ENCODE measurements around the gene GATB.
"Not testable (repeated sequence)": the region's sequence is repeated elsewhere in the genome, so short reads cannot be mapped to it uniquely, and the experiment has no call there.

The GATB gene

DNA sequence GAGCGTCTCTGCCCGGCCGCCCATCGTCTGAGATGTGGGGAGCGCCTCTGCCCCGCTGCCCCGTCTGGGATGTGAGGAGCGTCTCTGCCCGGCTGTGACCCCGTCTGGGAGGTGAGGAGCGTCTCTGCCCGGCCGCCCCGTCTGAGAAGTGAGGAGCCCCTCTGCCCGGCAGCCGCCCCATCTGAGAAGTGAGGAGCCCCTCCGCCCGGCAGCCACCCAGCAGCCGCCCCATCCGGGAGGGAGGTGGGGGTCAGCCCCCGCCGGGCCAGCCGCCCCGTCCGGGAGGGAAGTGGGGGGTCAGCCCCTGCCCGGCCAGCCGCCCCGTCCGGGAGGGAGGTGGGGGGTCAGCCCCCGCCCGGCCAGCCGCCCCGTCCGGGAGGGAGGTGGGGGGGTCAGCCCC is 29.1 kb downstream of the GATB start:
- DNase-seq (ENCODE audit: low read depth in 2 of 2) = not testable (repeated sequence)

DNA sequence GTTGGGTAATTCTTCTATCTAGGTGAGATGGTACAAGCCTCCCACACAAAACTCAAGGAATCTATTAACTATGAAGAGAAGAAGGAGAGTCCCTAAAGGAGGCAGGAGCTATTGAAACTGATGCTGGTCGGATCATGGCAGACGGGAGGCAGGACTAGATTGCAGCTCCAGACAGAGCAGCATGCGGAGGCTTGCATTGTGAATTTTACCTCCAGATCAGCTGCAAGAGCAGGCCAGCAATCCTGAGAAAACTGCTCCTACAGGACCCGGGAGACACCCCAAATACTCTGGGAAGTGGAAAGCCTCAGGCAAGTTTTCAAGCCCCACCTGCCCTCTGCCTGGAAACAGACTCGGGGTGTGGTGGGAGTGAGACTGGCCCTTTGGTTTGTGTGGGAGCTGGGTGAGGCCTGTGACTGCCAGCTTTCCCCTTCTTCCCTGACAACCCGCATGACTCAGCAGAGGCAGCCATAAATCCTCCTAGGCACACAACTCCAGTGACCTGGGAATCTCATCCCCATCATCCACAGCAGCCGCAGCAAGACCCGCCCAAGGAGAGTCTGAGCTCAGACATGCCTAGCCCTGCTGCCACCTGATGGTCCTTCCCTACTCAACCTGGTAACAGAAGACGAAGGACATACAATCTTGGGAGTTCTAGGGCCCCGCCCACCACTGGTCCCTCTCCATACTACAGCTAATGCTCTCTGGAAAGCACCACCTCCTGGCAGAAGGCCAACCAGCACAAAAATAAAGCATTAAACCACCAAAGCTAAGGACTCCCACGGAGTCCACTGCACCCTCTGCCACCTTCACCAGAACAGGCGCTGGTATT is 30.9 kb downstream of the GATB start:
- DNase-seq (ENCODE audit: low read depth in 2 of 2) = no peak

DNA sequence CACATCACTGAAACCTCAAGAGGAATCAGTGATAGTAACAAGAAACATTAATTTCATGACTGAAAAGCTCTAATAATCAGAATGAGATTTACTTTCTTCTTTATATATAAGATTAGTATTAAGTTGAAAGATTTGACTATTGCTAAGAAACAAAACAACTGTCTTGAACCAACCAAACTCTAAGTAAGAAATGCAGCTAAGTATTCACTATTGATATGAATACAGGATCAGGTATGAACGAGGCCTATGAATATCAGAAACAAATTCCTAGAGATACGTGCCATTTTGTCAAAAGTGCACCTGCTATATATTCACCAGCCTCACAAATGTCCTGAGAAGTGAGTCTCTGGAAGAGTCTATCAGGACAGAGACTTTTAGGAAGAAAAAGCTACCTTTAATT is 32.1 kb downstream of the GATB start:
- no peak for DNase-seq (ENCODE audit: low read depth in 2 of 2)

DNA sequence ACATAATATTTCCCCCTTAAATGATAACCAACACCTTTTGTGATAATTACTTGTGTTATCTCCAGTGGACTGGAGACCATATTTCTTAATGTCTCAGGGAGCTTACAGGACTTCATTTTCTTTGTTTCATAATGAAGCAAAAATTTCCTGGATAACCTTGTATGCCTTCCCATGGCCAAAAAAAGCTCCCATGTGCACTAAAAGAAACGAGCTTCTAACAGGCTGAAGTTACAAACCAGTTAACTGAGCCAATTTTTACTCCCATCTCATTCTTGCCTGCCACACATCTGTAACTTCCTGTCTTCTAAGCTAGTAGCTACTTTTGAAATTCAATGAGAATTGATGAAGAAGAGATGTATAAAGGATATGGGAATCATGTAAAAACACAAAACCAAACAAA is 32.8 kb downstream of the GATB start:
- DNase-seq (ENCODE audit: low read depth in 2 of 2) = no peak

DNA sequence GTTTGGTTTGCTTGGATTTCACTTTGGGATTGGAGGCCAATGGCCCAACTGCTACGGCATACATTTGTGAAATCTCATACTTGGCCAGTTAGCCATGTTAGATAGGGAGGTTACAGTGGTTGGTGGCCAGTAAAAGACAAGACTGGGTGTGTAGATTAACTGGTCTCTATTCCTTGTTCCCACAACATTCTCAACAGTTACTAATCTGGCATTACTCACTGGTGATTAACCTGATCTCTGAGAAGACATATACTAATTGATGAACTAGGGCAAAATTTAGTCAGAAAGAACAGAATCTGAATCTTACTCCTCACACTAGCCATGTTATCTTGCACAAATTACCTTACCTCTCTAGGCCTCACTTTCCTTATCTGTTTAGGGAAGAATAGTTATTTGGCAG is 33.4 kb downstream of the GATB start:
- no peak for DNase-seq (ENCODE audit: low read depth in 2 of 2)

DNA sequence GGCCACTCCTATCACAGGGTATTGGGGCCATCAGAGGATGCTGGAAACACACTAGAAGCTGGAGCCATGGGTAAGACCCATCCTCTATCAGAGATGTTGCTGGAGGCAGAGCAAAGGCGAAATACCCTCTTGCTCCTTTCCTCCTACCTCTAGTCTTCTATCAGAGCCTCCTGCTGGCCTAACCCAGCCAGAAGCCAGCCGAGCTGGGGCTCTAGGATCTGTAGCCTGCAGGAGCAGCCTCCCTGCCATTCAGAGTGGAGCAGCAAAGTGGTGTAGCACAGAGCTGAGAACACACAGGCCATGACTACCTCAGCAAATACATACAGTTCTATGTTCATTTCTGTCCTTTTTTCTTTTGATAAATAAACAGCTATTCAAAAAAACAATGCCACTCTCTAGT is 35.7 kb downstream of the GATB start:
- DNase-seq (ENCODE audit: low read depth in 2 of 2) = no peak

DNA sequence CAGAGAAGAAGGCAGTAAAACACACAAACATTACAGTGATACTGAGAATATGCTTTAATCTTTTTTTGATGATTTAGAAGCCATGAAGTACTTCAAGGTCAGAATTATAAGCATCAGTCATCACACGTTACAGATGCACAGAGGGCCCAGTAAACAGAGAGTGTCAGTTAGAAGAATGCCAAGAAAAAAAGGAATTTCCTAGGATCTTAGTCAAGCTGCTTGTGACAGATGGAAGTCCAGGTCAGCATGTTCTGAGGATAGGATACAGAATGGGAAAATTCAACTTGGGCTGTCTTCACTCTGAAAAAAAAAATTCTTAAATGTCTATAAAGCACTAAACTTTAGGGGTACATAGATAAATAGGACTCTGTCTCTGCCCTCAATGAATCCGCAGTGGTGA is 38.9 kb downstream of the GATB start:
- DNase-seq (ENCODE audit: low read depth in 2 of 2) = no peak

DNA sequence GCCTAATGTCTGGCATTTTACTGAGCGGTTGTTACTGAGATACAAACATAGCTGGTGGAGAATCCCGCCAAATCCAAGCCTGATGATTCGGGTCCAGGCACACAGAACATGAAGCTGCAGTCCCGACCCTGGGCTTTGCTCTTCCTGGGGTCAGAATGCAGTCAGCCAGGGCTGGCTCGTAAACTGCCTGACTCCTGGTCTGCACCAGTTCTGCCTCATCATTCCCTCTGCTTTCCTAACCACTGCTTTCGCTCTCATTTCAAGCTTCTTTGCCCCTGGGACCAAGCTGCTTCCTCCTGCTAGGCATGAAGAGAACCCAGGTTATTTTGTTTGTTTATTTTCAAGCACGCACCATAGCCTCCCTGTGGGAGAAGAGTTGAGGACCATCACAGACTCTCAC is 39.3 kb downstream of the GATB start:
- DNase-seq (ENCODE audit: low read depth in 2 of 2) = no peak

DNA sequence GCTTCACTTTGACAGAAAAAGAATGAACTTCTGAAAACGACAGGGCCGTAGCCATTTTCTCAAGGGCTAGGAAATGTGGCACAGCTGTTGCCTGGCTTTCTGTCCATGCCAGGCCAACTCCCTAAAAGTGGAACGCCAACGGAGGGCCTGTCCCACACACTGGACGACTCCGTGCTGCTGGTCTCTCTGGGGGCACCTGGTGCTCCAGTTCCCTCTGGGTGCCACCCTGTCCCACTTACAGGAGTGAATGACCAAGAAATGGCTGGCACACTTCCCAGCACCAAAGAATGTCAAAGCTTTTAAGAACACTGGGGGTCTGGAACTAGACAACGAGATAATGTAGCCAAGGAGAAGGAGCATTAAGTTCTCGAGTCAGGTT is 40.9 kb downstream of the GATB start:
- no peak for DNase-seq (ENCODE audit: low read depth in 2 of 2)

DNA sequence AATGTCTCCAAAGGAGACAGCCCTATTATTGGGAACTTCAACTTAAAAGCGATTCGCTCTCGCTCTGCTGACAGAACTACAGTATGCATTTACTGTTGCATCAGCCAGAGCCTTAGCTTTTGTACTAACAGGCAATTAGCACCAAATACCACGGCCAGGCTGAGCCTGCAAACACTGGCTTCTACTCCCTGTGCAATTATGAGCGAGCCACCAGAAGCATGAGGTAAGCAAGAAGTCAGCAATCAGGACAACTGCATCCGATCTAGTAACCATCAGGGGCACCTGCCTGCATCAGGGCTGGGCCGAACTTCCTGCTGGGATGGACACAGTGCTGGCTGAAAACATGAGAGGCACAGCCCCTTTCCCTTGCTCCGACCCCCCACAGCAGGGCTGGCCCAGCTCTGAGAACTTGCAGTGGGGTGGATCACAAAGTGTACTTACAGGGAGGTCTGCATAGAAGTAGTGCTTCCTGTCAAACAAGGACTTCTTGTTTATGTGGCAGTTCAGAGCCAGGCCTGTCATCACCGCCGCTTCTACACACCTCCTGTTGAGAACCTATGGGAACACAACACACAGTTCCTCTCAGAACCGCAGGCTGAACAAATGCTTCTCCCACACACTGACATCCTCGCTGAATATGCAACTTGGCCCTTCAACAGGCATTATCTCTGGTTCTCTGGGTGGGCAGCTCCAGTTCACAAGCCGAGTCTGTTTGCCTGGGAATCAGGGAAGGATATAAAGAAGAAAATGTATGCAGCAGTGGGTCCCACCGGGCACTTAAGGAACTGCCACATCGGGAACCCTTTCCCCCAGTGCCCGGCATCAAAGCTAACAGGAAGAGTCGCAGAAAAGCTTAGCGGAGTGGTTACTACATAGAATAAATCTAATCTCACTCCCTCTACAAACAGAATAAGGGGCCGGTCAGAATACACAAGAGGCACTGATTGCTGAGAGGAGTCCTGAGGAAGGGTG is 41.5 kb downstream of the GATB start:
- no peak for DNase-seq (ENCODE audit: low read depth in 2 of 2)

DNA sequence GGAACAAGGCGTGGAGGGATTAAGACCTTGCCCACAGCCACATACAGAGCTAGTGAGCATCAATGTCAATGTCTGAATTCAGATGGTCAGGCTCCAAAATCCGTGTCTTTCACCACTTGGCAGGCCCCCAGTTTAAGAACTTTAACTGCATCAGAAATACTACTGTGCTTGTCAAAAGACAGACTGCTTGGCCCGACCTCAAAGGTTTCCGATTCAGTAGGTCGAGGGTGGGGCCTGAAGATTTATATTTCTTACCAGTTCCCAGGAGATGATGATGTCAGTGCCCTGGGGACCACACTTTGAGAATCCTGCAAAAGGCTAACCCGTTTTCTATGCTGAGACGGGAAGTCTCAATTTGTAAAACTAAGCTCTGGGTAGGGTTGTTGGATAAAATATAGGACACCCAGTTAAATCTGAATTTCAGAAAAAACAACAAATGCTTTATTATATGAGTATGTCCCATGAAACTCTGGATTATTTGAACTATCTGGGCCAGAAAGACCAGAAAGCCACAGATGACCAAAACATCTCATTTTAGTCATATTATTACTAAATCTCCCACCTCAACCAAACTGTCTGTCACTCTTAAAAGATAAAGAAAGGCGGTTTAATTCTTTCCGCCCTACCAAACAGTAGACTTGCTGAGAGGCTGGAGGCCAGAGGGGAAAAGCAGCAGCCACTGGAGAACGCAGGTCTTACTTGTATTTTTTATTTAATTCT is 42.7 kb downstream of the GATB start:
- DNase-seq (ENCODE audit: low read depth in 2 of 2) = no peak

DNA sequence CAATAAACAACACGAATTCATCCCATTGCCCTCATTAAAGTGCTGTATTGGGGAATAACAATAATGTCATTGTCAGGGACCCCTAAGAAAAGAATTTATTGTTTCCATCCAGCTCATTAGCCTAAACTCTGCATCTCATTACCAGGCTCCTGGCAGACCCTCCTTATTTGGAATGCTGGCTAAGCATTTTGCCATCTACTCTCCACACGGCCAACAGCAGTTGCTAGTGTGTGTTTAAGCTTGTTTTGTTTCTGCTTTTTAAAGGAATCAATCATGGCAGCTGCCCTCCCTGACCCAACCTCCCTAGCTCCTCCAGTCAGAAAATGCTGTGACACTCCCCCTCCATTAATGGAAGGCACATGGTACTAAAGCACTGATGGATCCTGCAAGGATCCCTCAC is 43.5 kb downstream of the GATB start:
- DNase-seq (ENCODE audit: low read depth in 2 of 2) = no peak

DNA sequence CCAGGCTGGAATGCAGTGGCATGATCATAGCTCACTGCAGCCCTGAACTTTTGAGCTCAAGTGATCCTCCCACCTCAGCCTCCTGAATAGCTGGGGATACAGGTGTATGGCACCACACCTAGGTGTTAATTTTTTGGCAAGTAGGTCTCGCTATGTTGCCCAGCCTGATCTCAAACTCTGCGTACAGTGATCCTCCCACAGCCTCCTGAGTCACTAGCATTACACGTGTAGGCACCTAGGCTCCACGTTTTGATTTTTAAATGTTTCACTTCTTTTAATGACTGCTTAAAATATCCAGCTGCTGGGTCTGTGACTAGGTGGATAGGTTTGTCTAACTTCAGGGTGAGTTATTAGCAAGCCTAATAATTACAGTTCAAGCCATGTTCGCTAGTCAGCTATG is 44.5 kb downstream of the GATB start:
- no peak for DNase-seq (ENCODE audit: low read depth in 2 of 2)

DNA sequence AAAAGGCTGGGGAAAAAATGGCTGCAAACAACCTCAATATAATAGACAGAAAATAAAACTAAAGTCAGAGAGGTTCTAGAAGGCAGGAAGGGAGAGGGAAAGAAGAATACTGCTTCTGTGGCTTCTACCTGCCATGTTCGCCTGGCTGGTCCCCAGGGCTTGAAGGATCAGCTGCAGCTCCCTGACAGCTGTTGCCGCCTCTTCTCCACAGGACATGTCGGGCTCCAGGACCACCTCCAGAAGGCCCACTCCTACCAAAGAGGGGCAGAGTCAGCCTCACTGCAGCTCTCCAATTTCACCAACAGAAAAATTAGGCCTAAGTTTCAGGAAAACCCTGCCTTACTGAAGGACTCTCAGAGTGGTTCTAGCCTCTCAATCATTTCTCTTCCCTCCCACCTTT is 44.9 kb downstream of the GATB start:
- DNase-seq (ENCODE audit: low read depth in 2 of 2) = no peak

DNA sequence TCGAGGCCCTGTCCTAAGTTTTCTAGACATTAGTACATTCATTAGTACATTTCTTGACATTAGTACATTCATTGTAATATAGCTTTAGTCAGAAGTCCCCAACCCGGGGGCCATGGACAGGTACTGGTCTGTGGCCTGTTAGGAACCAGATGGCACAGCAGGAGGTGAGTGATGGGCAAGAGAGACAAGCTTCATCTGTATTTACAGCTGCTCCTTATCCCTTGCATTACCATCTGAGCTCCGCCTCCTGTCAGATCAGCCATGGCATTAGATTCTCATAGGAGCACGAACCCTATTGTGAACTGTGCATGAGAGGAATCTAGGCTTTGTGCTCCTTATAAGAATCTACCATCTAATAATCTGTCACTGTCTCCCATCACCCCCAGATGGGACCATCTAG is 48.0 kb downstream of the GATB start:
- no peak for DNase-seq (ENCODE audit: low read depth in 2 of 2)

DNA sequence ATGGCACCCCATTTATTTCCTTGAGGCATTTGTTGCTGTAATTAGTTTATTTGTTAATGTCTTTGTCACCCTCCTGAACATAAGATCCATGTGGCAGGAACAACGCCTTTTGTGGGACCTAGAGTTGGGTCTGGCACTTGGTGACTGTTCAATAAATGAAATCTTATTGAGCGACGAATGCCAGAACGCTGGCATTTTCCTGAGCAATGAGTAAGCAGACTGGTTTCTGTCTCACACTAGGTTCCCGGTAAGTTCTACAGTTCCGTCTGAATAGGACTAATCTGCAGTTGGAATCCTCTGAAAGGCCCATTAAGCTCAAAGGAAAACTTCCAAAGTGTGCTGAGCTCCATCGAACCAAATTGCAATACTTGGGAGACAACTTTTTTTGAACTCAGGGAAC is 49.2 kb downstream of the GATB start:
- DNase-seq (ENCODE audit: low read depth in 2 of 2) = no peak

DNA sequence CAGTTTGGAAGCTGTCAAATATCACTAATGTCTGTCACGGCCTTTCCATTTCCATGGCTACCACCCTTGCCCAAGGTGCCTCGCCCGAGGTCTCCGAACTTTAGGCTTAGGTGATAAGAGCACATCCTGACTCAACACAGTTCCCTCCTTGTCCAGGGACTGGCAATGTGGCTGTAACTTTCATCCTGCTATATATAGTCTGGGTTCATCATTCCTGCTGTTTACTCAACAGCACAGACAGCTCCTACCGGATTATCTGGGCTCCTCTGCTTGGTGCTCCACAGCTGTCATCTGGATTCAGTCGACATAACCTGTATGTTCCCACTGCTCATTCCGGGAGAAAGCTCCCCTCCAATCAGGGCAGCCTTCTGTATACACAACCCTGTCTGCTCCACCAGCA is 51.2 kb downstream of the GATB start:
- DNase-seq (ENCODE audit: low read depth in 2 of 2) = no peak

DNA sequence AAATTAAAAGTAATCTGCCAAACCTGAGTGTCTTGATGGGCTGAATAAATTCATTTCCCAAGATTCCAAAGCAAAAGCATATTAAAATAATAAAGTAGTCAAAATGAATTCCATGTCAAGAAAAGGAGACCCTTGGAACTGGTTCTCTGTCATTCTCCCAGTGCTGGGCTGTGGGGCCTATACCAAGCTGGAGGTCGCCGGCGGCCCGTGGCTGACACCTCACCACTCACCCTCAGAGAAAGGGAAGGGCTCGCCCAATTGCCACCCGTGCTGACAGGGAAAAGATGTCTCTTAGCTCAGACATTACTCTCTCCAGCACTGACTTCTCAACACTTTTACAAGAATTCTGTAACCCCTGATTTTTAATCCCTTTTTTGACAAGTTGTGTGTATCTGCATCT is 51.7 kb downstream of the GATB start:
- no peak for DNase-seq (ENCODE audit: low read depth in 2 of 2)

DNA sequence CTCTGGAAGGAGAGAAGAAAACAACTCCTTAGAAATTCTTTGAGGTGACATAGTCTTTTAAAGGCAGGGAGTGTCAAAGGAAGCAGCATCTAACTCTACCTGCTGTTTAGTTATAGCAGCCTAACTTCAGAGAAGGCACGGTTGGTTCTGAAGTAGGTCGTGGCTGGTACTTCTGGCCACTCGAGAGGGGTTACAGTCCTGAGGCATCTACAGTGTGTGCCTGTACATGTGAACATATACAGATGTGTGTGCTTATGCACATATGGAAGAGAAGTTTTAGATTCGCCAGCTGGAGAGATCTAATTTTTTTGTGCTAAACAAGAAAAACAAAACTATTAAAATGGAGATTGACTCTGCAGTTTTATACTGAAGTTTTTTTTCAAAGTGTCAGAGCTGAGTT is 52.7 kb downstream of the GATB start:
- DNase-seq (ENCODE audit: low read depth in 2 of 2) = no peak

DNA sequence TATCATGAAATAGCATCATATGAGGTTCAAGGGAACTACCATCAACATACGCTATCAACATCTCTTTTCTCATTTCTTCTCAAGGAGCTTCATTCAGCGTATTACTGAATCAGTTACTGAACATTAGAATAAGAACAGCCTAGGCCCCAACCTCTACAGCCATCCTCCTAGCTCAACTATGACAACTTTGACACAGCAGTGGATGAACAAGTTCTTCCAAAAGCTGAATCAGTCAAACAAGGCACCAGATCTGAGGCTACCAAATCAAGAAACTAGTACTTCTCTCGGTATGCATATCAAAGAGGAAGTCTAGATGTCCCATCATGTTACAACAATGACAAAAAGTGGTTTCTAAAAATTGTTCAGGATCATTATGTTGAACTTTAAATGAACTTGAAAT is 57.4 kb downstream of the GATB start:
- DNase-seq (ENCODE audit: low read depth in 2 of 2) = no peak

DNA sequence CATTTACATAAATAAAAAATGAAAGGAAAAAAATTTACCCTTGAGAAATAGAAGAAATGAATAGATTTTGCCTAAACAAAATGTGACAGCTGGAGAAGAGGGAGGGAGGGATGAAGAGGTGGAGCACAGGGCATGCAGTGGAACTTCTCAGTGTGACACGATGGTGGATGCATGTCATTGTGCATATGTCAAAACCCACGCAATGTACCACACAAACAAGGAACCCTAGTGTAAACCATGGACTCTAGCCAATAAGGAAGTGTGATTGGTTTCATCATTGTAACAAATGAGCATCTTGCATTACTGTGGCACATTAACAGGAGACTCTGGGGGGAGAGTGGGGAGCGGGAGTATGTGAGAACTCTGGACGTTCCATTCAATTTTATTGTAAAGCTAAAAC is 58.6 kb downstream of the GATB start:
- no peak for DNase-seq (ENCODE audit: low read depth in 2 of 2)

DNA sequence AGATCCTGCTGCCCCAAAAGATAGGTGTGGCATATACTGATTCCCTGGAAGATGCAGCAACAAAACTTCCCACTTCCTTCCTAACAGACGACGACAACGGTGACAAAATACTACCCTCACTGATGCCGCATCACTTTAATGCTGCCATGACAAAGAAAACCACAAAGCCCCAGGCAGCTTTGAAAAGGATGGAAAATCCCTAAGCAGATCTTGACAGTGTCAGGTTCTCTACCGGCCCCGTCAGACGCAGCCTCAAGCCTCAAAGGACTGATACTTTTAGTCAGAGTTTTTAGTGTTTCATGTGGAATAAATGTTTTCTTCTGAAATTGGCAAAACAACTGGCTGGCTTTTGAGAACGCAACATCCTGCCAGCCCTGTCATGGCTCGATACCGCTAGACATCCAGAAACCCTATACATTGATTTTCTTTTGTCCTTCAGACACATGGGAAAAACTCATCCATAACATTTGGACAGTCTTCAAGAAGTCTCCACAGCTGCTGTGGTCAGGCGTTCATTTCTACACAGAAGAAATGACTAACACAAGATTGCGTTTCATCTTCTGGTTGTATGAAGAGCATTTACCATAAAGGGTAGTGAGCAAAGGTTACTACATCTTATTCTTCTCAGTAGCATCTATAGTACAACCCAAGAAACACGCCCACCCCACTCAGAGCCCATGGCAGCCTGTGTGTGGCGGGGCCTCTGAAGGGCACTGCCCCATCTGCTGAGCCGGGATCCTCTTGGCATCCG is 60.1 kb downstream of the GATB start:
- DNase-seq (ENCODE audit: low read depth in 2 of 2) = no peak

Data from activated CD4-positive, alpha-beta T cell treated with anti-CD3 and anti-CD28 coated beads for 24 hours (primary cell).